Panc1 (cell line): ENCODE measurements around the gene RASL11B. TPM values are rescaled to one million over a fixed set of nuclear protein-coding genes. Genes with fewer than 3 reads are reported as not detected.

Source experiments
- ATAC-seq: fragments of 200-7000 bp; cut with Tn5 transposase; 2 replicates; pipeline ENCODE4 v1.9.1; 2020; ENCODE audit warnings: mild to moderate bottlenecking, moderate library complexity
- BruUV-seq: library from RNA; stranded (reverse); fragments of 400-500 nt; replicated peaks from 2 replicates; lab custom pipeline; 2021; lab: Mats Ljungman, UMichigan
- CTCF ChIA-PET: fragments of 300-600 bp; sonication (Branson Sonifier 250); formaldehyde crosslinking; loops from one replicate; lab custom pipeline; 2022; ENCODE audit warnings: antibody characterized with exemption; lab: Charles Lee
- POLR2A ChIA-PET: fragments of 300-600 bp; sonication (Branson Sonifier 250); formaldehyde crosslinking; loops from one replicate; lab custom pipeline; 2022; ENCODE audit warnings: antibody characterized with exemption; lab: Charles Lee
- DNase-seq: peaks from one replicate; pipeline ENCODE4 v3.0.0-alpha.2; 2010; ENCODE audit warnings: low read depth, low spot score
- H3K27ac ChIP-seq: 2 replicates; pipeline ENCODE4 v1.5.1; 2011; ENCODE audit warnings: mild to moderate bottlenecking, low read length, inconsistent platforms
- H3K27me3 ChIP-seq: fragments of 200-500 bp; sonication (Bioruptor generic); 2 replicates; pipeline ENCODE4 v1.6.0; 2014; ENCODE audit warnings: low read length, inconsistent platforms; ENCODE audit not compliant: control insufficient read depth, insufficient read depth
- H3K36me3 ChIP-seq: fragments of 200-500 bp; sonication (Bioruptor generic); 2 replicates; pipeline ENCODE4 v1.5.1; 2014; ENCODE audit warnings: inconsistent platforms, mild to moderate bottlenecking, low read length, moderate library complexity; ENCODE audit not compliant: control insufficient read depth, insufficient read depth
- H3K4me1 ChIP-seq: 2 replicates; pipeline ENCODE4 v1.5.1; 2011; ENCODE audit warnings: inconsistent platforms, mild to moderate bottlenecking, low read length, moderate library complexity; ENCODE audit not compliant: control insufficient read depth, insufficient read depth
- H3K4me3 ChIP-seq, 2 experiments: 2 replicates each; pipeline ENCODE4 v1.5.1; 2011 to 2012; ENCODE audit warnings: low read depth in 2 of 2, low read length in 2 of 2, mild to moderate bottlenecking in 2 of 2, inconsistent platforms in 1 of 2, moderate library complexity in 1 of 2
- H3K9me3 ChIP-seq: fragments of 200-500 bp; sonication (Bioruptor generic); 2 replicates; pipeline ENCODE4 v1.5.1; 2014; ENCODE audit warnings: low read depth, mild to moderate bottlenecking, inconsistent platforms, low read length, moderate library complexity; ENCODE audit not compliant: control insufficient read depth, insufficient read depth
- POLR2AphosphoS5 ChIP-seq: IDR thresholded peaks from 2 replicates; pipeline ENCODE4 v1.6.1; 2012; ENCODE audit warnings: mild to moderate bottlenecking, low read depth, low read length, moderate library complexity
- SIN3A ChIP-seq: IDR thresholded peaks from 2 replicates; pipeline ENCODE4 v1.6.1; 2012; ENCODE audit warnings: low read depth, mild to moderate bottlenecking, low read length, moderate library complexity, borderline replicate concordance; ENCODE audit not compliant: insufficient read depth
- TCF7L2 ChIP-seq: IDR thresholded peaks from 2 replicates; pipeline ENCODE4 v1.6.1; 2011; ENCODE audit warnings: mild to moderate bottlenecking, low read depth, low read length, inconsistent platforms
- in situ Hi-C: cut with HindIII; loops from 2 replicates; pipeline ENCODE4 v1.10.0; 2016; ENCODE audit warnings: low sequenced_read_pairs, low pct_unique_long_range_greater_than_20kb
- intact Hi-C: fragments of 100-400 bp; cut with micrococcal nuclease; formaldehyde crosslinking; loops from one replicate; pipeline ENCODE4 v1.10.0; 2022; ENCODE audit not compliant: unreplicated experiment
- total RNA-seq: library from RNA; stranded (reverse); gene quantifications from one replicate; pipeline ENCODE4 v1.2.1, GENCODE V29; 2021; ENCODE audit not compliant: unreplicated experiment
- TF ChIP-seq, protein P1 (sequence below): fragments of 450-650 bp; IDR thresholded peaks from 2 replicates; pipeline ENCODE4 v1.5.1; 2017; ENCODE audit warnings: mild to moderate bottlenecking
- TF ChIP-seq, protein P2 (sequence below), 2 experiments: IDR thresholded peaks; 2 replicates each; pipeline ENCODE4 v1.6.1; 2011 to 2012; ENCODE audit warnings: low read depth in 2 of 2, control low read depth in 1 of 2, low read length in 1 of 2, mild to moderate bottlenecking in 1 of 2, moderate library complexity in 1 of 2; ENCODE audit not compliant: insufficient read depth in 1 of 2

The RASL11B gene
- total RNA-seq, 1 experiment from 2014 or later: 0.21 TPM

DNA sequence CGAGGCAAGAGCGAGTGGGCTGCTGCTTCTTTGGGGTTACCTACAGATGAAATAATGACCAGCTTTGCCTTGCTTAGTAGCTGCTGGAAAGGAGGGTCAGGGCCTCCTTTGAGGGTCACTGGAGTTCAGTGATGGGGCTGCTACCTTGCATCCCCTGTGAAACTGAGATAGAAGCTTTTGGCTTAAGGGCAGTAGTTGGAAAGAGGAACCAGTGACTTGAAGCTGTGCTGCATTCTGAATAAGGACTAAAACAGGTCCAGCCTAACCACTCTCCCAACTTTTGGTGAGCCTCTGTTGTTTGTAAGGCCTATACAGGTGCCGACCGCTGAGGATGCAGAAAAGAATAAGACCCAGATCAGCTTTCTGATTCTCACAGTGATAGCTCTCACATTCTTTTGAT is 41.2 kb downstream of the RASL11B start:
- no peaks in the 10 kb centered on the region for H3K27me3 ChIP-seq
- intact Hi-C loops (no loop called here), in situ Hi-C loops (no loop called here)
- H3K4me1 ChIP-seq: no peaks in the 10 kb centered on the region
- H3K27ac ChIP-seq: no peak overlapping the region
- DNase-seq: no peak
- BruUV-seq: no TSS peak
- no peak for ATAC-seq
- TF ChIP-seq POLR2AphosphoS5 (no peak), SIN3A (no peak), TCF7L2 (no peak)
- TF ChIP-seq, protein P1, sequence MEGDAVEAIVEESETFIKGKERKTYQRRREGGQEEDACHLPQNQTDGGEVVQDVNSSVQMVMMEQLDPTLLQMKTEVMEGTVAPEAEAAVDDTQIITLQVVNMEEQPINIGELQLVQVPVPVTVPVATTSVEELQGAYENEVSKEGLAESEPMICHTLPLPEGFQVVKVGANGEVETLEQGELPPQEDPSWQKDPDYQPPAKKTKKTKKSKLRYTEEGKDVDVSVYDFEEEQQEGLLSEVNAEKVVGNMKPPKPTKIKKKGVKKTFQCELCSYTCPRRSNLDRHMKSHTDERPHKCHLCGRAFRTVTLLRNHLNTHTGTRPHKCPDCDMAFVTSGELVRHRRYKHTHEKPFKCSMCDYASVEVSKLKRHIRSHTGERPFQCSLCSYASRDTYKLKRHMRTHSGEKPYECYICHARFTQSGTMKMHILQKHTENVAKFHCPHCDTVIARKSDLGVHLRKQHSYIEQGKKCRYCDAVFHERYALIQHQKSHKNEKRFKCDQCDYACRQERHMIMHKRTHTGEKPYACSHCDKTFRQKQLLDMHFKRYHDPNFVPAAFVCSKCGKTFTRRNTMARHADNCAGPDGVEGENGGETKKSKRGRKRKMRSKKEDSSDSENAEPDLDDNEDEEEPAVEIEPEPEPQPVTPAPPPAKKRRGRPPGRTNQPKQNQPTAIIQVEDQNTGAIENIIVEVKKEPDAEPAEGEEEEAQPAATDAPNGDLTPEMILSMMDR: no peak
- TF ChIP-seq, protein P2, sequence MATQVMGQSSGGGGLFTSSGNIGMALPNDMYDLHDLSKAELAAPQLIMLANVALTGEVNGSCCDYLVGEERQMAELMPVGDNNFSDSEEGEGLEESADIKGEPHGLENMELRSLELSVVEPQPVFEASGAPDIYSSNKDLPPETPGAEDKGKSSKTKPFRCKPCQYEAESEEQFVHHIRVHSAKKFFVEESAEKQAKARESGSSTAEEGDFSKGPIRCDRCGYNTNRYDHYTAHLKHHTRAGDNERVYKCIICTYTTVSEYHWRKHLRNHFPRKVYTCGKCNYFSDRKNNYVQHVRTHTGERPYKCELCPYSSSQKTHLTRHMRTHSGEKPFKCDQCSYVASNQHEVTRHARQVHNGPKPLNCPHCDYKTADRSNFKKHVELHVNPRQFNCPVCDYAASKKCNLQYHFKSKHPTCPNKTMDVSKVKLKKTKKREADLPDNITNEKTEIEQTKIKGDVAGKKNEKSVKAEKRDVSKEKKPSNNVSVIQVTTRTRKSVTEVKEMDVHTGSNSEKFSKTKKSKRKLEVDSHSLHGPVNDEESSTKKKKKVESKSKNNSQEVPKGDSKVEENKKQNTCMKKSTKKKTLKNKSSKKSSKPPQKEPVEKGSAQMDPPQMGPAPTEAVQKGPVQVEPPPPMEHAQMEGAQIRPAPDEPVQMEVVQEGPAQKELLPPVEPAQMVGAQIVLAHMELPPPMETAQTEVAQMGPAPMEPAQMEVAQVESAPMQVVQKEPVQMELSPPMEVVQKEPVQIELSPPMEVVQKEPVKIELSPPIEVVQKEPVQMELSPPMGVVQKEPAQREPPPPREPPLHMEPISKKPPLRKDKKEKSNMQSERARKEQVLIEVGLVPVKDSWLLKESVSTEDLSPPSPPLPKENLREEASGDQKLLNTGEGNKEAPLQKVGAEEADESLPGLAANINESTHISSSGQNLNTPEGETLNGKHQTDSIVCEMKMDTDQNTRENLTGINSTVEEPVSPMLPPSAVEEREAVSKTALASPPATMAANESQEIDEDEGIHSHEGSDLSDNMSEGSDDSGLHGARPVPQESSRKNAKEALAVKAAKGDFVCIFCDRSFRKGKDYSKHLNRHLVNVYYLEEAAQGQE (IDR thresholded peaks at IDR 0.05; ENCODE audit: insufficient read depth in 1 of 2, low read depth in 2 of 2, low read length in 1 of 2): no peak
- no peaks in the 10 kb centered on the region for H3K9me3 ChIP-seq
- ChIA-PET CTCF (no interaction called here), POLR2A (no interaction called here)
- H3K4me3 ChIP-seq: no peak overlapping the region
- no peaks in the 10 kb centered on the region for H3K36me3 ChIP-seq

DNA sequence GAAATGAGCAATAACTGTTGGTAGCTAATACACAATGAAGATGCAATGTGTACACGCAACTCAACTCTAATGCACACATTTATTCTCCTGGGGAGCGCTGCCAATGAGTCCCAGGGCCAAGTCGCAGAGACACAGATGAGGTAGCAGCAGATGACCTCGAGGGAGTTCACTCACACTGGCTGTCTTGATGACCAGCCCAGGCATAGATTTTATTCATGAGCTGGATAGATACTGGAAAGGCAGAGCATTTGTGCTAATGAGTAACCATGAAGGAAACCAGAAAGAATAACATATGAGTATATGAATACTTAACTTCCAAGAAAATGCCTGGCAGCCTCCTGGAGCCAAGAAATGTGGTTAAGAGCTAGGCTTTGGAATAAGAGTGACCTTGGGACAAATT is 42.3 kb downstream of the RASL11B start:
- POLR2A ChIA-PET: no interaction called here
- H3K27me3 ChIP-seq: no peaks in the 10 kb centered on the region
- no peaks in the 10 kb centered on the region for H3K4me1 ChIP-seq
- H3K36me3 ChIP-seq: no peaks in the 10 kb centered on the region
- in situ Hi-C loops: no loop called here
- no peak overlapping the region for H3K4me3 ChIP-seq
- no peaks in the 10 kb centered on the region for H3K9me3 ChIP-seq
- H3K27ac ChIP-seq: no peak overlapping the region
- BruUV-seq: no TSS peak
- intact Hi-C loops: no loop called here
- DNase-seq (no peak), ATAC-seq (no peak)
- TF ChIP-seq, protein P2 (IDR thresholded peaks at IDR 0.05; ENCODE audit: insufficient read depth in 1 of 2, low read depth in 2 of 2, low read length in 1 of 2): no peak
- CTCF ChIA-PET: no interaction called here
